WI38 (cell line): Measurements from ENCODE around the gene LTBR.
A peak's percentile ranks its signal among the peaks of the same experiment; 100 is the strongest.

Experiments used
- H3K4me3 ChIP-seq: 2 replicates; pipeline ENCODE4 v1.5.1; 2011; ENCODE audit warnings: low read depth, mild to moderate bottlenecking, control low read depth, low read length
- CTCF ChIP-seq: IDR thresholded peaks from 2 replicates; pipeline ENCODE4 v1.5.1; 2012; ENCODE audit warnings: low read depth, mild to moderate bottlenecking, control low read depth, low read length

Gene LTBR

DNA sequence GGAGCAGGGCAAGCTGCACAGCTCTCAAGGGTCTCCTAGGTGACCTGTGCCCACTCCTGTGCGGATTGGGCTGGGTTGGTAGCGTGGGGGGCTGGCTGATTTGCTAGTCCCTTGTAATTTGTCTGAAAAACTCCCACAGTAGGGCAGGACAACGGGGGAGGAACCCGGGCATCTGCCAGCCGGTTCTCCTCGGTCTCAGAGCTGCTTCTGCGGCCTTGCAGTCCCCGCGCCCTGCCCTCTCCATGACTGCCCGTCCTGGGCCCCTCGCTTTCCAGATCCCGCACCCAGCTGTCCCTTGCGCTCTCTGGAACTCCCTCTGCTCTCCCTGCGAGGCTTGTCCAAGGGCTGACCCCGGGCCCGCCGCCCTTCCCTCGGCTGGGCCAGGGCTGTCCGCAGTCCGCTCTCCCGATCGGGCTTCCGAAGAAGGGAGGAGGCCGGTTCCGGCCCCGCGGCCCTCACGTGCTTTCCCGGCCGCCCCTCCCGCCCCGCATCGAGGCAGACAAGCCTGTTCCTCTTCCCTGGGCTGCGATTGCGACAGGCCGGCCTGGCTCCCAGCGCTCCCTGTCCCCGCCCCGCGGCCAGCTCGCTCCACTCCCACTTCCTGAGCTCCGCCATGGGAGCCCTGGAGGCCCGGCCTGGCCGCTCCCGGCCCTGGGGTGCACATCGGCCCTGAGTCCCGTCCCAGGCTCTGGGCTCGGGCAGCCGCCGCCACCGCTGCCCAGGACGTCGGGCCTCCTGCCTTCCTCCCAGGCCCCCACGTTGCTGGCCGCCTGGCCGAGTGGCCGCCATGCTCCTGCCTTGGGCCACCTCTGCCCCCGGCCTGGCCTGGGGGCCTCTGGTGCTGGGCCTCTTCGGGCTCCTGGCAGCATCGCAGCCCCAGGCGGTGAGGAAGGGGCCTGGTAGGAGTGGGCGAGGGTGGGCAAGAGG is at the start of gene LTBR:
Gene LTBR, plus strand, starts transcription at position 591 of the 927 bp plus-strand sequence. Its CDS starts 197 bp downstream, at position 788.
- TF ChIP-seq CTCF: no peak
- peak within 1 kb of the TSS; percentile 77 for H3K4me3 ChIP-seq

- no peak for TF ChIP-seq CTCF
- H3K4me3 ChIP-seq: peak overlapping the region; percentile 99
Measured at GRCh38 chr12:6334359-6334758, 49.6 kb upstream of the LTBR start.

GRCh38 chr12:6334940-6335450 is 49.0 kb upstream of the LTBR start:
- TF ChIP-seq CTCF: no peak
- peak overlapping the region; percentile 99 for H3K4me3 ChIP-seq

DNA sequence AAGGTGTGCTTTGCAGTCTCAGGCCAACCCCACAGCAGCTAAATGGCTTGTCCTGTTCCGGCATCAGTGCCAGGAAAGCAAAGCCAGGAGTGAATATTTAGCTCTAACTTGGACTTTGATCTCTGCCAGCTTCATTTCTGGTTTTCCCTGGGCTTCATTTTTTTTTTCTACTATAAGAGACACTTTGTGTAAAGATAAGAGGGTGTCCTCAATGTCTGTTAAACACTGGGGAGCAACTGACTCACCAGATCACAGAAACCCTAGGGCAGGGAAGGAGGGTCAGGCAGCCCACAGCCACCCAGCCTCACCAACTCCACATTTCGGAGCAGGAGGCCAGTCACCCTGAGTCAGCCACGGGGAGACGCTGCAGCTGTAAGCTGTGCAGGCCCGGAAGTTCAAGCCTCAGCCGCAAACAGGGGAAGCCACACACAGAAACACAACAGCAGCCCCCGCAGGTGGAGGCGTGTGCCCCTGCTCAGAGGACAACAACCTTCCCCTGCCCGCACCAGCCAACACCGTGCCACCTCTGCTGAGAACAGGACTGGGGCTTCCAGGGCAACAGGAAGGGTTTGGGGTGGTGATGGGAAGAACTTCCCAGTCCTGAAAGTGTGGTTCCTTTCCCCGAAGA is 48.4 kb upstream of the LTBR start:
- peak overlapping the region; percentile 99 for H3K4me3 ChIP-seq
- peak; percentile 34; the same call in 1 of the 2 replicates for TF ChIP-seq CTCF

DNA sequence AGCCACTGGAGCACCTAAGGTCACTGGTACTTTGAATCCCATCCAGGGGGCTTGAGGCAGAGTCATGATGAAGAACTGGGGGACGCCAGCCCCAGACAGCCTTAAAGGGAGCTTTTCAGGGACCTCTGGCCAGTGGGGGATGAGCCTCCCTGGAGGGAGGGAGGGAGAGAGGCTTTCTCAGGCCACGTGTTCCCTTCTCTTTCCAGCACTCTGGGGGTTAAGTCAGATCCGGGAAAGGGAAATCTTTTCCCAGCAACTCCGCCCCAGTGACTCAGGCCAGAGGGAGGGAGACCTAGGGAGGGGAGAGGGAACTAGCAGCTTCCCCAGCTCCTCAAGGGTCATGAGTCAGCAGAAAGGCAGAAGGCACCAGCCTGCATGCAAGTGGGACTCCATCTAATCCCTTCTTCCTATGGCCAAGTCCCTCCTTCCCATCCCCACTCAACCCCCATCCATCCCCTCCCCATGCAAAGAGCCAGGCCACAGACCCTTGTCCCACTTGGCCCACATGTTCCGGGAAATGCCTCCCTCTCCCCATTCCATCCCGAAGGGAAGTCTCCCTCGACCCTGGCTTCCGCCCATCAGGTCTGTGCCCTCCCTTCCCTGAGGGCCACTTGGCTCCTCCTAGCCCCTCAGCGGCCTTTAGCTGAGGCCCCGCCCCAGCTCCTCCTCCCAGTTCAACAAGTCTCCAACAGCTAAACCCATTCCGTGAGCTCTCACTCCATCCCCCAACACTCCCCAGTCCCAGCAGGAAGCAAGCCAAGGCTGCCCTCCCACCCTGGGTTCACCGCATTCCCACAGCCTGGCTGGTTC is 47.7 kb upstream of the LTBR start:
- TF ChIP-seq CTCF: no peak
- H3K4me3 ChIP-seq: peak overlapping the region; percentile 99

- no peak for TF ChIP-seq CTCF
- peak overlapping the region; percentile 99 for H3K4me3 ChIP-seq
Measured at GRCh38 chr12:6336889-6337853, 46.8 kb upstream of the LTBR start.
